Activated gamma-delta T cell (primary cell): Measurements from ENCODE around the gene DES.

ENCODE experiments used
- DNase-seq: peaks from one replicate; lab custom pipeline; 2025; lab: John Stamatoyannopoulos, UW

DES gene

DNA sequence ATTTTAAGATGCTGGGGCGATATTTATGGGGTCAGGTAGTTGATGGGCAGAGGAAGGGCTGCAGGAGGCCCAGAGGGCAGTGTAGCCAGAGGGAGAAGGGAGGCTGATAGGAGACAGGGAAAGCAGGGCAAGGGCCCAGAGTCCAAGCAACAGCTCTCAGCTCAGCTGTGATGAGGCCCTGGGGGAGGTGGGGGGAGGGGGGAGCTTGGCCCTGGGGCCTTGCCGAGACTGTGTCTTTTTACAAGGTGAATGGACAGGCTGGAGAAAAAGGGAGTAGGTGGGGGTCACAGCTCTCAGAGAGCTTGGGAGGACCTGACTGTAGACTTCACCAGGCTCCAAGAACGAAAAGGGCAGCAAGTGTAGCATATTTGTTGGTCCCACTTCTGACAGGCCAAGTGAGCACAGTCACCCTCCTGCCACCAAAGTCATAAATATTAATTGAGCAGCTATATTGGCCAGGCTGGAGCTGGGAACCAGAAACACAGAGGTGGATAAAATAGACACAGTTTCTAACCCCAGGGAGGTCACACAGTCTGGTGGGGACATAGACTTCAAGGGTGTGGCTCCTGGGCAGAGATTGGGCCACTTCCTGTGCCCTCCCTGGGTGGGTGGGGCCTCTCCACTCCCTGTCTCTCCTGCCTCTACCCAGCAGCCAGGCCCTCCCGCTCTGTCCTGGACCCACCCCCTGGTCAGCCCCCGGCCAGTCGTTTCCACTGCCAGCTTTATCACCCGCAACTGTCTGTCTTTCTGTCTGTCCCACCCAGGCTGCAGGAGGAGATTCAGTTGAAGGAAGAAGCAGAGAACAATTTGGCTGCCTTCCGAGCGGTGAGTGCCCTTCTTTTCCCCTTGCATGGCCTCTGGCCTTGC lies 1.4 kb downstream of the DES start:
- no peak for DNase-seq

DNA sequence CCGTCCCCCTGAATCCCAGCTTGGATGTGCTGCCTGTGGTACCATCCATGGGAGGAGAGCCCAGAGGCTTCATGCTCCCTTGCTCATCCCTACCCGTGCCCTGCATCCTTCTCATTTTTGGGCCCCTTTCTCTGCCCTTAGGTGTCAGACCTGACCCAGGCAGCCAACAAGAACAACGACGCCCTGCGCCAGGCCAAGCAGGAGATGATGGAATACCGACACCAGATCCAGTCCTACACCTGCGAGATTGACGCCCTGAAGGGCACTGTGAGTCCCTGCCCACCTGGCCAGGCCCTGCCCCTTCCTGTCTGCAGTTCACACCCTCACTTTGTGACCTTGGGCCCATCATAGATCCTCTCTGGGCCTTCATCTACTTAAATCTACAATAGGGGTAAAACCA lies 2.5 kb downstream of the DES start:
- DNase-seq: no peak

DNA sequence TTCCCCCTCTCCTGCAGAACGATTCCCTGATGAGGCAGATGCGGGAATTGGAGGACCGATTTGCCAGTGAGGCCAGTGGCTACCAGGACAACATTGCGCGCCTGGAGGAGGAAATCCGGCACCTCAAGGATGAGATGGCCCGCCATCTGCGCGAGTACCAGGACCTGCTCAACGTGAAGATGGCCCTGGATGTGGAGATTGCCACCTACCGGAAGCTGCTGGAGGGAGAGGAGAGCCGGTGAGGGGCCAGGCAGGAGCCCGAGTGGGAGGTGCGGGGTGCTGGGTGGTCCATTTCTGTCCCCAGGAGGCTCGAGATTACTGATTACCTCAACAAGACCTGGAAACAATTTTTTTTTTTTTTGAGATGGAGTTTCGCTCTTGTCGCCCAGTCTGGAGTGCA lies 3.1 kb downstream of the DES start:
- DNase-seq: no peak

DNA sequence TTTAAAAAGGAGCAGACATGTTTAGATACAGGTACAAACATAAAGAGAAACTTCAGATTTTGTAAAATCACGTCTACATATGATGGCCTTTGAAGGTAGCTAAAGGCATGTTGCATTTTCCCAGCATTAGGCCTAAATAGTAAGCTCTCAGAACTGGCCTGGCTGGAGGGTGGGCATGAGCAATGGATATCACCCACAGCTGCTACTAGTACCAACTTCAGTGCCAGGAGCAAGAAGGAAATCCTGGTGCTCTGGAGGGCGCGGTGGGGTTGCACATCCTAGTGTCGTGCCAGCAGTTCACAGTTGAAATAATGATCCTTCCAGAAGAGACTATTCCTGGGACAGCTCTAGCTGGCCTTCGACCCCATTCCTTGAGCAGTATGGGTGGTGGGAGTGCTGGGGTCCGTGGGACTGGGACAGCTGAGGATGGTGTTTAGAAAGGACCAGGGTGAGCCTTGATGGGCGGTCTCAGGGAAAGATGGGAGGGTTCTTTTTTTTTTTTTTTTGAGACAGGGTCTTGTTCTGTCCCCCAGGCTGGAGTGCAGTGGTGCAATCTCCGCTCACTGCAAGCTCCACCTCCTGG lies 4.9 kb downstream of the DES start:
- no peak for DNase-seq

DNA sequence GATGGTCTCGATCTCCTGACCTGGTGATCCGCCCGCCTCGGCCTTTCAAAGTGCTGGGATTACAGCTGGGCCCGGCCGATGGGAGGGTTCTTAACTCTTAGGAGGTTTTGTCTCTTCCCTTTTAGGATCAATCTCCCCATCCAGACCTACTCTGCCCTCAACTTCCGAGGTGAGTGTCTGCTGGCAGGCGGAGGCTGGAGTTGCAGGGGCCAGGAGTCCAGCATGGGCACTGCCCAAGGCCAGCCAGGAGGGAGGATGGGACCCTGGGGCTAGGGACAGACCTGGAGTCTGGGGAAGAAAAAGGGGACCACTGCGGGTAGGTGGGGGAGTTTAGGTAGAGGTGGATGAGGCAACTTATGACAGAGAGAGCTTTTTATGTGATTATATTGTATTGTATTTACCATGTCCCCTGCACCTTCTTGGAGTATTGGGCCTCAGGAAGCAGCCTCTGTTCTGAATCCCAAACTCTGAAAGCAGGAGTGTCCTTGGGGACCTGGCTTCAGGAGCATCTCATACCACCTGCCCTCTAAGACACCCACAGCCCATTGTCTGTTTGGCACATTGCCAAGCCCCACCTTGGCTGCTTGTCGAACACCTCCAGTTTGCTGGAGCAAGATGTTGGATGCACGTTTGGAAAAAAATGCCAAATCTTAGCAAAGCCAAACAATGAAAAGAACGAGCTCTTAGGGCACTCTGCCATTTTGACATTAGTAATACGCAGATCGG lies 5.6 kb downstream of the DES start:
- no peak for DNase-seq

DNA sequence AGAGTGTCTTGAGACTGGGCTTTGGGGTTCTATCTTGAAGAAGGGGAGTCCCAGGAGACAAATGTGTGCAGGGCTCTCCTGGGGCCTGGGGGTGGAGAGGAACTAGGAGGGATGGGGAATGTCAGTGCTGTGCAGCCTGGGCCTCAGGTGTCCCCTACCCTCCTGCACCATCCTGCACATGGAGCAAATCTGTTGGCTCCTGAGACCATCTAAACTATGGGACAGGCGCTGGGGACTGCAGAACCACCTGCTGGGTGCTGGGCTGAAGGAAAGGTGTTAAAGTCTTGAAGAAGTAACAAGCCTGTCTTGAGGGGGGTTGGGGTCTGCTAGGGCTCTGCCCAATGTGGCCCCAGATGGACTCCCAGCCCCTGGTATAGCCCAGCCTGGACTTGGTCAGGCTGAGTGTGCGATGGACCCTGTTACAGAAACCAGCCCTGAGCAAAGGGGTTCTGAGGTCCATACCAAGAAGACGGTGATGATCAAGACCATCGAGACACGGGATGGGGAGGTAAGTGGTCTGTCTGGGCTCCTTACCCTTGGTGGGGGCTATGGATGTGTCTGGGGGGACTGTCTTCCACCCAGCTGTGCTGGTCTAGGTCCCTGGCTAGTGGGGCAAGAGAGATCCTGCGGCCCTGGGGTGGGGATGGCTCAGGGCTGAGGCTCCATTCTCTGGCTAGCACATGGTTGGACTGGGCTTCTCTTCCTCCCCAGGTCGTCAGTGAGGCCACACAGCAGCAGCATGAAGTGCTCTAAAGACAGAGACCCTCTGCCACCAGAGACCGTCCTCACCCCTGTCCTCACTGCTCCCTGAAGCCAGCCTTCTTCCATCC lies 7.3 kb downstream of the DES start:
- DNase-seq: no peak

DNA sequence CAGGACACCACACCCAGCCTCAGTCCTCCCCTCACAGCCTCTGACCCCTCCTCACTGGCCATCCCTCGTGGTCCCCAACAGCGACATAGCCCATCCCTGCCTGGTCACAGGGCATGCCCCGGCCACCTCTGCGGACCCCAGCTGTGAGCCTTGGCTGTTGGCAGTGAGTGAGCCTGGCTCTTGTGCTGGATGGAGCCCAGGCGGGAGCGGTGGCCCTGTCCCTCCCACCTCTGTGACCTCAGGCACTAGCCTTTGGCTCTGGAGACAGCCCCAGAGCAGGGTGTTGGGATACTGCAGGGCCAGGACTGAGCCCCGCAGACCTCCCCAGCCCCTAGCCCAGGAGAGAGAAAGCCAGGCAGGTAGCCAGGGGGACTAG lies 7.9 kb downstream of the DES start:
- no peak for DNase-seq

DNA sequence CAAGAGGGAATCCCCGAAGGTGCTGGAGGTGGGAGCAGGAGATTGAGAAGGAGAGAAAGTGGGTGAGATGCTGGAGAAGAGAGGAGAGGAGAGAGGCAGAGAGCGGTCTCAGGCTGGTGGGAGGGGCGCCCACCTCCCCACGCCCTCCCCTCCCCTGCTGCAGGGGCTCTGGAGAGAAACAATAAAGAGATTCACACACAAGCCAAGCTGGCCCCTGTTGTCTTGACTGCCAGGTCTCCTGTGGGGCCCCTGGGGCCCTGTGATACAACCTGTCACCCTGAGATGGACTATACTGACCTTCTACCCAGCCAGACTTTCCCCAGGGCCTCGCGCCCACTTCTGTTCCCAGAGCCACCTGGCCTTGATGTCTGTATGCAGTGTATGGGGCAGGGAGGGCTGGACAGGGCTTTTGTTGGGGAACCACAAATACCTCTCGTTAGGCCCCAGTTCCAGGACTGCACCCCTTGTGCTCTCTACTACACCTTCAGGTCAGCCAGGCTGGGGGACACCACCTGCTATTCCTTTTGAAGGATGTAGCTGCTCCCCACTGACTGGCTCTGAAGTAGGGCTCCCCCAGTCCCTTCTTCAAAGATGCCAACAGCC lies 8.5 kb downstream of the DES start:
- no peak for DNase-seq

DNA sequence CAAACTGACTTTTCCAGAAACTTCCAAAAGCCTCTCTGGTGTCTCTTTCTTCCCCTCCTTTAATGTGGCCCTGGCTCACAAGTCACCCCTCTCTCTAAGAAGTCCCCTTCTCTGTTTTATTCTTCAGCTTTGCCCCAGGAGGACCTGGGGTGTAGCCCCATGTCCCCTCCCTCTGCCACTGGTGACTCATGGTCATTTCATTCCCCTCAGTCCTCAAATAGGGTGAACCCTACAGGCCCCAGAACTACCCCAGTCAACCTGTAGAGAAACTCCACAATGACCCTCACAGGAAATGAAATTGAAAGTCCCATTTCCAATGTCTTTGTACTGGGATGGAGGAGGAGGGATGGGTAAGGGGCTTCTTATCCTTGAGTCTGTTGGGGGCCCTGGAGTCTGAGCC lies 10.3 kb downstream of the DES start:
- no peak for DNase-seq

DNA sequence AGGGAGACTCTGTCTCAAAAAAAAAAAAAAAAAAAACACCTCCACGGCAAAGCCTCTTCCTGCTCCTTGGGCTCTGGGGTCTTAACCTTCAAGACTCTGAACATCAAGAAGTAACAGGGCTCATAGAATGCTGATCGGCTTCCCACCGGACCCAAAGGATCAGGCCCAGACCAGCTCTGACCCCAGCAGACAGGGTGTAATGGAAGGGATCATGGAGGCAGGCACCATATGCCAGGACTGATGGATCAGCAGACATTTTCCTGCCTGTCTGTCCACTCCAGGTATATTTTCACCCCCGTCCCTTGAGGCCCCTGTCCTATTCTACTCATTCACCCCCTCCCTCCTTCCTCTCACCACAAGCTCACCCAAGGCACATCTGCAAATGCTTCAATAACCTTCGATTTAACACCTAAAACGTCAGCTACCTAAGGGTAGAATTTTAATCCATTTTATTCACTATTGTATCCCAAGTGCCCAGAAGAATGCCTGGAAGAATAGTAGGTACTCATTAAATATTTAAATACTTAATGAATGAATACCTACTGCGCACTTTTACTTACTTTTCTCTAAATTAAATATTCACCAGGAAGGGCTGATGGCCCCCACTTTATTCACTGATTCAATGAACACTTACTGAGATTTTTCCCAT lies 11.9 kb downstream of the DES start:
- no peak for DNase-seq

DNA sequence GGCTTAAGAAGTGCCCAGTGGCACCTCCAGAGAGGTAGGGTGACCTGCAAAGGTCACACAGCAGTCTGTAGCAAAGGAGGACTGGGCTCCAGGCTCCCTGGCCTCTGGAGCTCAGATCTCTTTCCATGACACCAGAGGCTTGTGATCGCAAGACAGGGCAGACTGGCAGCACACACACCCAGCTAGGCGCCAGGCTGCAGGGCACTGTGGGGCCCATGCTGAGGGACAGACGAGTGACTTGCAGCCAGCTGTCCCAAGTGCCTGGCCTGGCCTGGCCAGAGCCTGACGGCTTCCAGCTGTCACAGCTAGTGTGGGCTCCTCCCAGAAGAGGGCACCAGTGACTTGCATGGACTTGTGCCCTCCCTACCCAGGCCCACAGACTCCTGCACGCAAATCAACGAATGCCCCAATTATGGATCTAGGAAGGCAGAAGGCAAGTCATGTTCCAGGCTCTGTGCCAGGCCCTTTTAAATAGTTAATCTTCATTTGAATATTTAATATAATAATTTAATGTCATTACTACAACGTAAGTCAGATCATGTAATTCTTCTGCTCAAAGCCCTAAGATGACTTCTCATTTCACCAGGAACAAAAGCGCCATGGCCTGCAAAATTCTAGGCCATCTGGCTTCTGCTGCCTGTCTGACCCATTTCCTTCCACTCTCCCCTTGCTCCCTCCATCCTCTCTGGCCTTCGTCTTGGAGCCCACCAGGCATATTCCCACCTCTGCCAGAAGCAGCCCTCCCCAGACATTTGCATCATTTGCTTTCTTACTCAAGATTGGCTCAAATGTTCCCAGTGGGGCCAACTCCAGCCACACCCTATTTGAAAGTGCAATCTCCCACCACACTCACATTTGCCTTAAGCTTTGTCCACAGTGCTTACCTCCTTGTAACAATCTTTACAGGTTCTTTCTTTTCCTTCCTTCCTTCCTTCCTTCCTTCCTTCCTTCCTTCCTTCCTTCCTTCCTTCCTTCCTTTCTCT lies 12.7 kb downstream of the DES start:
- no peak for DNase-seq

DNA sequence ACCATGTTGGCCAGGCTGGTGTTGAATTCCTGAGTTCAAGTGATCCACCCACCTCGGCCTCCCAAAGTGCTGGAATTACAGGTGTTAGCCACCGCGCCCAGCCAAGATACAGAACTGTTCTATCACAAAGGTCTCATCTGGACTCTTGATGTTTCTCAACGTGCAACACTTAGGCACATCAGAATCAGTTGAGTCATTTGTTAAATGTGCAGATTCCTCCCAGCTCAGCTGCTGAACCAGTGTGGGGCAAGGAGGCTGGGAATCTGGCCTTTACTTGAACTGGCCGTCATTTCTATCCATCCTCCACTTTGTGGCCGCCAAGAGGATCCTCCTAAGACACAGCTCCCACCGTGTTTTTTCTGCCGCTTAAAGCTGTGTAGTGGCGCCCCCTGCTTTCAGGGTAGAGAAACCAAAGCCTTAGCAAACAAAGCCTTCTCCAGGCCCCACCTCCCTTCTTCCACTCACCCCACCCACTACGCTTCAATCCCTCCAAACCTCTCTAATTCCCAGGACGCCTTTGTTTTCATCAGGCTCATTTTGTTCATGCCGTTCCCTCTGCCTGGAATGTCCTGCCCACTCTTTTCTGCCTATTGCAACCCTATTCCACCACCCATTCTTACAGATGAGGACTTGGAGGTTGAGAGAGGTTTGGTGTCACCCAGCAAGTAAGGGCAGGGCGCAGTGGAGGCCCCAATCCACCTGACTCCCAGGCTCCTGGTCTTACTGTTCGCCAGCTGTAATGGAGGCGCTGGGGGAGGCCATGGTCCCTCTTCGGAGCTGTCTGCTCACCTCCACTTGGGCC lies 15.7 kb downstream of the DES start:
- no peak for DNase-seq

DNA sequence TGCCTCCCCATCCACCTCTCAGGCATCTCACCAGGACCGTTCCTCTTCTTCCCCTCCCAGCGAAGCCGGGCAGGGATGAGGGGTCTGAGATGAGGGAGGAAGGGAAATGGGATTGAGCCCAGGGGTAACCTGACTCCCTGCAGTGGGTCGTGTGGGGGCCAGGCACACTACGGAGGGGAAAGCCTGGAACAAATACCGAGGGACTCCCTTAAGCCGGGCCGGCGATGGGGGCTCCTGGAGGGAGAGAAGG lies 16.2 kb downstream of the DES start:
- DNase-seq: no peak

DNA sequence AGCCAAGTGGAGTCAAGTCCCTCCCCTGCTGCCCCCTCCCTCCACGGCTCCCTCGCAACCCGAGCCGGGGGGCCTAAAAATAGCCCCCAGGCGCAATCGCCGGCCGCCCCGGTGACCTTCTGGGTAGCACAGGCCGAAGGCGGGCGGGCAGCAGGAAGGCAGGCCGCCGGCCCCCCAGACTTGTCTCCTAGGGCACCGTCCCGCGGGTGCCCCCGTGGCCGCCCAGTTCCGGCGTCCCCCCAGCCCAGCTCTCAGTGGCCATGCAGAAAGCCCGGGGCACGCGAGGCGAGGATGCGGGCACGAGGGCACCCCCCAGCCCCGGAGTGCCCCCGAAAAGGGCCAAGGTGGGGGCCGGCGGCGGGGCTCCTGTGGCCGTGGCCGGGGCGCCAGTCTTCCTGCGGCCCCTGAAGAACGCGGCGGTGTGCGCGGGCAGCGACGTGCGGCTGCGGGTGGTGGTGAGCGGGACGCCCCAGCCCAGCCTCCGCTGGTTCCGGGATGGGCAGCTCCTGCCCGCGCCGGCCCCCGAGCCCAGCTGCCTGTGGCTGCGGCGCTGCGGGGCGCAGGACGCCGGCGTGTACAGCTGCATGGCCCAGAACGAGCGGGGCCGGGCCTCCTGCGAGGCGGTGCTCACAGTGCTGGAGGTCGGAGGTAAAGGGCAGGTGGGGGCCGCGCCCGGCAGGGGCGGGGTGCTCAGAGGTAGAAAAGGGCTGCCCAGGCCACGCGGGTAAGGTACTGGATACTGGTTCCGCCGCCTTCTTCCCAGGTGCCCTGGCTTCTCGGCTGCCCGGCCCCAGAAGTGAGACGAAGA lies 16.7 kb downstream of the DES start, which contains the start of gene SPEG:
Gene SPEG, plus strand, starts transcription at position 126 of the 808 bp plus-strand sequence. Its CDS starts 135 bp downstream, at position 261.
- no peak for DNase-seq

DNA sequence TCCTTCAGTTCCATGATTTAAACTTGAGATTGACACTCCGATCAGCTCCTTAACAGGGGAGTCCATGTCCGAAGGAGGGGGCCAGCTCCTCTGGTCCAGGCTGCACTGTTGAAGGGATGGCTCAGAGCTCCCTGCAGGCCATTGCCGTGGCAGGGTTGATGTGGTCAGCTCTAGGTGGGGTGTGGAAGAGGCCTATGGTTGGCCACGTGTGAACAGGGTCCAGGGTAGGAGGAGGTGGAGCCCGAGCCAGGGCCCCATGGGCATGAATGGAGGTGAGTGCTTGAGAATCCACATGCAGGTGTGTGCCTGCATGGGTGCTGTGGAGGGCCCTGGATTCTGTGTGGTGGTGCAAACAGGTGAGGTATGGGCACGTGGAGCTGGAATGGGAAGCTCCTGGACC lies 17.5 kb downstream of the DES start:
- DNase-seq: no peak

DNA sequence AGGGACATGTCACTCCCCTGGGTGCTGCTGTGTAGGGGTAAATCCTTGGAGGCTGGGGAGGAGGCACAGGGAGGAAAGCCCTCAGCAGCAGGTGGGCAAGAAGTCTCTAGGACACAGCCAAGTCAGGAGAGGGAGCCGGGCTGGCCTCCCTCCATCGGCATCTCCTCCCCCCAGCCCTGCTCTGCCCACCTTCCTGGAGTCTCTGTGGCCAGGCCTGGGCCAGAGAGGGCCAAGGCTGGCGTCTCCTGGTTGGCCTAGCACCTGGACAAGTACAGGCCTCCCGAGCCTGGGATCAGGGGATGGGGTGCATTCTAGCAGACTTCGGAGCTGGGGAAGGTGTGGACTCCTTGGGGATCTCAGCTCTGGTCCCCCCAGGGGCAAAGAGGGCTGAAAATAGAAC lies 18.3 kb downstream of the DES start:
- DNase-seq: no peak

DNA sequence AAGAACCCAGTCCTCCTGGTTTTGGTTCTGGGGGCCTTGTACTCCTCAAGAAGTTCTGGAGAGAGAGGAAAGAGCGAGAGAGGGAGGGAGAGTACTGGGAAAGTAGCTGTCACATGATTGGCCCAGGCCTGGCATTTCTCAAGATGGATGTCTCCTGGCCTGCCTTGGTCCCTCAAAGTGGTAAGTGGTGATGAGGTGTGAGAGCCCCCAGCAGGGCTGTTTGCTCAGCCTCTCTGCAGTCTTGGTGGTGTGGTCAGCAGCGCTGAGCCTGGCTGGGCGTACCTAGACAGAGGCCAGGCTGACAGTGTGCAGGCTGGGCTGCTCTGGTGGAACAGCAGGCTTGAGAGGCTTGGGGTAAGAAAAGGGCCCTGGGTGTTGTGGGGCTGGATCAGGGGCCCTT lies 19.0 kb downstream of the DES start:
- no peak for DNase-seq

DNA sequence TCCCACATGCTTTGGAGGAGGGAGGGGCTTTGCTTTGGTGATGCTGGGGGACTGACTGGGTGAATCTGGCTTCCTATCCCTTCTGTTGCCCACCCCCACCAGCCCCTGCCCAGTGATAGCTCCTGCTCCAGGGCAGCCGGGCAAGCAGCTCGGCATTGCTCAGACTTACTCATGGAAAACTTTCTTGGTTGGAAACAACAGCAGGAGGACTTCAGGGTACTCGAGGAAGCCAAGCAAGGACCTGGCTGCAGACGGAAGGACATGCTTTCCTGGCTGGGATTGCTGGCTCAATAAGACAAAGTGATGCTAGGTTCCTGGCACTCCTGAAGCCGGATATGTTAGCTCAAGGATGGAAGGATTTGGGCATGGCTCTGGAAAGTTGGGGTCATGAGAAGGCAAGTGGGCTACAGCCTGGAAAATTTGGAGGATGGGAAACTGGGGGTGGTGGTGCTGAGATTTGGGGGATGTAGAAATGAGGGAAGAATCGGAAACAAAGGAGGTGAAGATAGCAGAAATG lies 19.6 kb downstream of the DES start:
- DNase-seq: no peak
